Endothelial cell (in vitro differentiated cells): ENCODE results near the gene VOPP1. TPM values are rescaled to one million over a fixed set of nuclear protein-coding genes. Genes with fewer than 3 reads are reported as not detected.

Experiments
- DNase-seq: peaks from one replicate; pipeline ENCODE4 v3.0.0; 2021; ENCODE audit warnings: low spot score
- H3K27ac Mint-ChIP-seq: one replicate; pipeline ENCODE4 v1.8.0; 2021; ENCODE audit warnings: mixed read lengths, inconsistent platforms; ENCODE audit not compliant: unreplicated experiment
- H3K27me3 Mint-ChIP-seq: one replicate; pipeline ENCODE4 v1.8.0; 2021; ENCODE audit warnings: mild to moderate bottlenecking, moderate library complexity, mixed read lengths, inconsistent platforms; ENCODE audit not compliant: unreplicated experiment
- H3K36me3 Mint-ChIP-seq: one replicate; pipeline ENCODE4 v1.8.0; 2021; ENCODE audit warnings: mild to moderate bottlenecking, low read depth, mixed read lengths, inconsistent platforms; ENCODE audit not compliant: unreplicated experiment
- H3K4me1 Mint-ChIP-seq: one replicate; pipeline ENCODE4 v1.8.0; 2021; ENCODE audit warnings: mild to moderate bottlenecking, mixed read lengths, inconsistent platforms; ENCODE audit not compliant: unreplicated experiment
- H3K4me3 Mint-ChIP-seq: one replicate; pipeline ENCODE4 v1.8.0; 2021; ENCODE audit warnings: mild to moderate bottlenecking, mixed read lengths, inconsistent platforms; ENCODE audit not compliant: unreplicated experiment
- H3K9me3 Mint-ChIP-seq: one replicate; pipeline ENCODE4 v1.8.0; 2021; ENCODE audit warnings: mixed read lengths, inconsistent platforms; ENCODE audit not compliant: unreplicated experiment
- CTCF ChIP-seq: fragments of 200-600 bp; sonication (generic); IDR thresholded peaks from one replicate; pipeline ENCODE4 v1.5.0; 2021; ENCODE audit warnings: antibody characterized with exemption; ENCODE audit not compliant: unreplicated experiment
- total RNA-seq: library from RNA; stranded (reverse); fragmentation: NEBNext Ultra II Directional; extraction: Animal tissue kit (Norgen Biotek cat#: 25700); gene quantifications from one replicate; pipeline ENCODE4 v1.2.1, GENCODE V29; 2021; ENCODE audit not compliant: unreplicated experiment

Gene VOPP1
- total RNA-seq, 1 donor from 2014 or later: 54.2 TPM

GRCh38 chr7:55465691-55466090 is 106.6 kb downstream of the VOPP1 start:
- peaks cover 6% of the 10 kb centered on the region for H3K4me1 Mint-ChIP-seq
- TF ChIP-seq CTCF: no peak
- peaks cover 9% of the 10 kb centered on the region for H3K9me3 Mint-ChIP-seq
- no peak for DNase-seq
- no peak overlapping the region for H3K27ac Mint-ChIP-seq
- peaks cover 52% of the 10 kb centered on the region for H3K36me3 Mint-ChIP-seq
- H3K4me3 Mint-ChIP-seq: no peak overlapping the region
- peaks cover 9% of the 10 kb centered on the region for H3K27me3 Mint-ChIP-seq

- Mint-ChIP-seq H3K4me3 (peak overlapping the region; percentile 63), H3K9me3 (peaks cover 9% of the 10 kb centered on the region)
Measured at GRCh38 chr7:55464422-55464821, 107.9 kb downstream of the VOPP1 start.

GRCh38 chr7:55463686-55464262 is 108.5 kb downstream of the VOPP1 start:
- Mint-ChIP-seq H3K4me3 (peak overlapping the region; percentile 83), H3K4me1 (no peaks in the 10 kb centered on the region), H3K36me3 (peaks cover 48% of the 10 kb centered on the region), H3K9me3 (peaks cover 9% of the 10 kb centered on the region), H3K27ac (no peak overlapping the region), H3K27me3 (peaks cover 7% of the 10 kb centered on the region)
- TF ChIP-seq CTCF: no peak
- DNase-seq: no peak

More at GRCh38 chr7:55464422-55464821, 107.9 kb downstream of the VOPP1 start:
- H3K27me3 Mint-ChIP-seq: peaks cover 7% of the 10 kb centered on the region
- peaks cover 48% of the 10 kb centered on the region for H3K36me3 Mint-ChIP-seq
- no peak for TF ChIP-seq CTCF
- H3K27ac Mint-ChIP-seq: no peak overlapping the region
- DNase-seq: no peak
- no peaks in the 10 kb centered on the region for H3K4me1 Mint-ChIP-seq

GRCh38 chr7:55458351-55458750 is 114.0 kb downstream of the VOPP1 start:
- no peak for DNase-seq
- Mint-ChIP-seq H3K36me3 (peaks cover 17% of the 10 kb centered on the region), H3K4me1 (no peaks in the 10 kb centered on the region), H3K27ac (no peak overlapping the region), H3K4me3 (no peak overlapping the region), H3K9me3 (peaks cover 4% of the 10 kb centered on the region), H3K27me3 (peaks cover 1% of the 10 kb centered on the region)
- TF ChIP-seq CTCF: no peak

- H3K4me3 Mint-ChIP-seq: no peak overlapping the region
- TF ChIP-seq CTCF: no peak
- H3K27ac Mint-ChIP-seq: no peak overlapping the region
- peaks cover 14% of the 10 kb centered on the region for H3K36me3 Mint-ChIP-seq
- no peaks in the 10 kb centered on the region for H3K27me3 Mint-ChIP-seq
- H3K9me3 Mint-ChIP-seq: peaks cover 4% of the 10 kb centered on the region
- no peaks in the 10 kb centered on the region for H3K4me1 Mint-ChIP-seq
- no peak for DNase-seq
Measured at GRCh38 chr7:55457801-55458200, 114.5 kb downstream of the VOPP1 start.
